IgD-negative memory B cell (primary cell): ENCODE data around the gene AQP2. TPM values are rescaled to one million over a fixed set of nuclear protein-coding genes. Genes with fewer than 3 reads are reported as not detected.

Source experiments
- H3K27ac Mint-ChIP-seq, 3 donors: one replicate each; pipeline ENCODE4 v1.8.0; 2020 to 2022; ENCODE audit warnings: mild to moderate bottlenecking in 3 of 3, mixed read lengths in 3 of 3, moderate library complexity in 1 of 3
- H3K27me3 Mint-ChIP-seq: one replicate; pipeline ENCODE4 v1.8.0; 2021; ENCODE audit warnings: mixed read lengths
- H3K36me3 Mint-ChIP-seq: one replicate; pipeline ENCODE4 v1.8.0; 2020; ENCODE audit warnings: mild to moderate bottlenecking, mixed read lengths
- H3K4me1 Mint-ChIP-seq, 3 donors: one replicate each; pipeline ENCODE4 v1.8.0; 2020 to 2022; ENCODE audit warnings: mixed read lengths in 3 of 3, mild to moderate bottlenecking in 1 of 3
- H3K4me3 Mint-ChIP-seq, 4 donors: one replicate each; pipeline ENCODE4 v1.8.0; 2020 to 2022; ENCODE audit warnings: mild to moderate bottlenecking in 4 of 4, mixed read lengths in 4 of 4, moderate library complexity in 3 of 4
- H3K9me3 Mint-ChIP-seq, 3 donors: one replicate each; pipeline ENCODE4 v1.8.0; 2020 to 2021; ENCODE audit warnings: mixed read lengths in 3 of 3, mild to moderate bottlenecking in 1 of 3
- polyA plus RNA-seq: library from polyadenylated mRNA; unstranded; fragments of 300-500 nt; fragmentation: Illumina TruSeq; gene quantifications from one replicate; pipeline ENCODE4 v1.2.3, GENCODE V29; 2021

AQP2 gene
- polyA plus RNA-seq, 1 donor from 2014 or later: not detected

DNA sequence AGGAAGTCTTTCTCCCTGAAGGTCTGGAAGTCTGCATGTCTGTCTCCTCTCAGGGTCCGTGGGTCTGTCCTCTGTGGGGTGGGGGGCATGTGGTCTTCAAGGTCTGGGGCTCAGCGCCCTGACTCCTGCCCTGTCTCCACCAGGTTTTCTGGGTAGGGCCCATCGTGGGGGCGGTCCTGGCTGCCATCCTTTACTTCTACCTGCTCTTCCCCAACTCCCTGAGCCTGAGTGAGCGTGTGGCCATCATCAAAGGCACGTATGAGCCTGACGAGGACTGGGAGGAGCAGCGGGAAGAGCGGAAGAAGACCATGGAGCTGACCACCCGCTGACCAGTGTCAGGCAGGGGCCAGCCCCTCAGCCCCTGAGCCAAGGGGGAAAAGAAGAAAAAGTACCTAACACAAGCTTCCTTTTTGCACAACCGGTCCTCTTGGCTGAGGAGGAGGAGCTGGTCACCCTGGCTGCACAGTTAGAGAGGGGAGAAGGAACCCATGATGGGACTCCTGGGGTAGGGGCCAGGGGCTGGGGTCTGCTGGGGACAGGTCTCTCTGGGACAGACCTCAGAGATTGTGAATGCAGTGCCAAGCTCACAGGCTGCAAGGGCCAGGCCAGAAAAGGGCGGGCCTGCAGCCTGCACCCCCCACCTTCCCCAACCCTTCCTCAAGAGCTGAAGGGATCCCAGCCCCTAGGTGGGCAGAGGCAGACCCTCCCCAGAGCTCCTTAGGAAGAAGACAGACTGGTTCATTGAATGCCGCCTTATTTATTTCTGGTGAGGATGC lies 14.5 kb downstream of the AQP2 start:
- peak overlapping the region in 1 of 4 donors; percentile 58 for H3K4me3 Mint-ChIP-seq
- no peaks in the 10 kb centered on the region for H3K36me3 Mint-ChIP-seq
- H3K4me1 Mint-ChIP-seq: peaks cover 0 to 7% (median 5%) of the 10 kb centered on the region in 3 donors
- no peaks in the 10 kb centered on the region for H3K9me3 Mint-ChIP-seq
- peaks cover 31% of the 10 kb centered on the region for H3K27me3 Mint-ChIP-seq
- H3K27ac Mint-ChIP-seq: no peak overlapping the region

DNA sequence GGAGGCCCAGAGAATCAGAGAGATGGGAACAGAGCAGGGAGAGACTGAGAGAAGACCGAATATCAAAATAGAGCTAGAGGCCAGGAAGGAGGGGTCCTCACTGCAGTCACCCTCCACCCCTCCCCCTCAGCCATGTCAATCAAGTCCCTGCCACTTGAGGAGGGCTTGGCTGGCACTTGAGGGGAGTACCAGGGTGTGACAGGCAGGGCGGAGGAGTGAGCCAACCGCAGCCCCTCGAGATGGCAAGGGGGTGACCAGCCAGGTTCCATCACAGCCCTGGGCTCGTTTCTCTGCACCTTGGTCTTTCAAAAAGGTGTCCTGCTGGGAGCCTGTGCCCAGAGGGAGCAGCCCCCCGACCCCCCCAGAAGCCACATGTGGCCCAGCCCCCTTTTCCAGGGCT lies 15.3 kb downstream of the AQP2 start:
- Mint-ChIP-seq H3K27me3 (peaks cover 24% of the 10 kb centered on the region), H3K4me1 (peaks cover 0 to 4% (median 0%) of the 10 kb centered on the region in 3 donors), H3K9me3 (no peaks in the 10 kb centered on the region), H3K36me3 (no peaks in the 10 kb centered on the region), H3K4me3 (no peak overlapping the region), H3K27ac (no peak overlapping the region)

DNA sequence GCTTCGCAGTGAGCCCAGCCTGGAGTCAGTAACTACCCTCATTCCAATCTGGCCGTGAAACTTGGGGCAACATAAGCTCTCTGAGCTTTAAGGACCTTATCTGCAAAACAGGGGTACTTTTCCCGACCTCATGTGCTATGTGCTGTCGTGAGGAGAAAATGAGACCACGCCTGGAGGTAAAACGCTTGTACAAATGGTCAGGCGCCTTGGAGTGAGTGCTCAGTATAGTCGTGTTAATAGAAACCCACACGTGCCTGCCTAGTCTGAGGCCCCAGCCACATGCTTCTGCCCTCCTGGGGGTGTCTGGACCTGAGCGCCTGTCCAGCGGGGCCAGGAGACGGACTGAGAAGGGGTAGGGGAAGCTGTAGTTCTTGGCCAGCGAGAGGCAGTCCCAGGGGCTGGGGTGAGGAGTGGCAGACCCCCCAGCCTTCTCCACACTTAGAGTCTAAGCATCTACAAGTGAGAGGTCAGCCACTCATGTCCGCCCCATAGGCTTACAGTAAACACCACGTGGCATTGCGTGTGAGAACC lies 16.0 kb downstream of the AQP2 start:
- H3K4me3 Mint-ChIP-seq: peak overlapping the region in 2 of 4 donors; percentile 48 to 50
- no peak overlapping the region for H3K27ac Mint-ChIP-seq
- H3K4me1 Mint-ChIP-seq: peaks cover 0 to 4% (median 0%) of the 10 kb centered on the region in 3 donors
- peaks cover 24% of the 10 kb centered on the region for H3K27me3 Mint-ChIP-seq
- H3K9me3 Mint-ChIP-seq: no peaks in the 10 kb centered on the region
- no peaks in the 10 kb centered on the region for H3K36me3 Mint-ChIP-seq

DNA sequence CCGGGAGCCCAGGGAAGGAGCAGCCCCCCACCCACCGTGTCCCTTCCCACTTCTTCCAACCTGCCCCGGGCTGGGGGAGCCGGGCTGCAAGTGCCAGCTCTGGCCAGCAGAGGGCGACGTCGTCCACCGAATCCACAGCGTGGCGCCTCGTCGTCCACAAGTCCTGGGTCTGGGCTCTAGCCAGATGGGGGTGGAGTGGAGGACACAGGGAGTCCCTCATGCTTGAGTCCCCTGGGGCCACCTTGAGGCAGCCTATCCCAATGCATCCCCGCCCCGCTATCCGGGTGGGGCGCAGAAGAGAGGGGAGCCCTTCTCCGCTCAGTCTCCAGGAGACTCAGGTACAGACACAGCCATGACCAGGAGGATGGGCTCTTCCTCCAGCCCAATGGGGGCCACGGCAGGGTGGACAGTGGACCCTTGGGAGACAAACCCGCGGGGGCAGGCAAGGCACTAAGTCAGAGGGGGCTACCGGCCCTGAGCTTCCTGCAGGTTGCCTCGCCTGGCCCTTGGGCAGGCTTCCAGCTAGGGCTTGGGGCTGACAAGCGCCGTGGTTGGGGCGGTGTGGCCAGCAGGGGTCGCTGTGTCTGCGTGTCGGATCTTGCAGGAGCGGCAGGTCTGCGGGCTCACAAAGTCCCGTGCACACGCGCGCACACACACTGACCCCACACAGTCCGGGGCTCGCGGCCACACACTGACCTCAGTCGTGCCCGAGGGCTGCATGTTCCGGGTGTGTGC lies 16.7 kb downstream of the AQP2 start:
- H3K9me3 Mint-ChIP-seq: no peaks in the 10 kb centered on the region
- H3K4me3 Mint-ChIP-seq: peak overlapping the region; percentile 48 to 86 (median 53)
- H3K36me3 Mint-ChIP-seq: no peaks in the 10 kb centered on the region
- H3K4me1 Mint-ChIP-seq: peaks cover 0 to 4% (median 0%) of the 10 kb centered on the region in 3 donors
- H3K27ac Mint-ChIP-seq: no peak overlapping the region
- peaks cover 22% of the 10 kb centered on the region for H3K27me3 Mint-ChIP-seq

DNA sequence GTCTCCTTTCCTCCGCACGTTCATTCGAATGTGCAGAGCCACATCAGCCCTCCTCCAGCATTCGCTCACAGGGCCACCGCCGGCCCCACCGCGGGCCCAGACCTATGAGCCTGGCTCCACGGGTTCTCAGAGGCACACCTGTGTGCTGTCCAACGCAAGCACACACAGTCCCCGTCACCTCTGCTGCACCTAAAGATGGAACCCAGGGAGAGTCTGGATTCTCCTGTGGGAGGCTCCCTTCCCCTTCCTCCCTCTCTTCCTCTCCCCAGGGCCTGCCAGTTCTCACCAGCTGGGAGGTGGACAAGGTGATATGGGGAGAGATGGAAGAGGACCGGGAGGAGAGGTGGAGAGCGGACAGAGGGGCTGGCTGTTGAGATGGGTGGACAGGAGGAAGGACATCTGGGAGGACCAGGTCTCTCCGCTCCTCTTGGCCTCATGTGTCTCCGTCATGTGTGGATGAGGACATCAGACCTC lies 17.3 kb downstream of the AQP2 start:
- H3K4me3 Mint-ChIP-seq: peak overlapping the region in 2 of 4 donors; percentile 48 to 86
- H3K4me1 Mint-ChIP-seq: peaks cover 0 to 4% (median 0%) of the 10 kb centered on the region in 3 donors
- H3K36me3 Mint-ChIP-seq: no peaks in the 10 kb centered on the region
- no peak overlapping the region for H3K27ac Mint-ChIP-seq
- H3K27me3 Mint-ChIP-seq: peaks cover 18% of the 10 kb centered on the region
- H3K9me3 Mint-ChIP-seq: no peaks in the 10 kb centered on the region

DNA sequence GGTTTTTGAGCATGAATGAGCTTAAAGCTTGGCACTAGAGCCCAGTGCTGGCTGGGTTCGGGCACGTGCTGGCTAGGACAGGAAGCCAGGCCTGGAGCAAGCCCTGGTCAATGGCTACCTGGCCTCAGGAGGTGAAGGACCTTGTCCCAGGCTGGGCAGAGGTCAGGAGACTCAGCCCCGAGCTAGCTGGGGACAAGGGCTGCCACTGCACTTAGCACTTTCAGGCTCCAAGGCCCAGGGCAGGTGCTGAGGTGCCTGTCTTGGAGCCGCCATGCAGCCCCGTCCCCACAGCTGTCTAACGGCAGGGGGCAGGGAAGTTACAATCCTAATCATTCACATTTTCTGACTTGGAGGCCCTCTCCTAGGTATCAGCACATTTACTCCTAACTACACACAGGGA lies 17.9 kb downstream of the AQP2 start:
- Mint-ChIP-seq H3K4me3 (no peak overlapping the region), H3K4me1 (peaks cover 0 to 4% (median 0%) of the 10 kb centered on the region in 3 donors), H3K9me3 (no peaks in the 10 kb centered on the region), H3K27ac (no peak overlapping the region), H3K27me3 (peaks cover 13% of the 10 kb centered on the region), H3K36me3 (no peaks in the 10 kb centered on the region)

DNA sequence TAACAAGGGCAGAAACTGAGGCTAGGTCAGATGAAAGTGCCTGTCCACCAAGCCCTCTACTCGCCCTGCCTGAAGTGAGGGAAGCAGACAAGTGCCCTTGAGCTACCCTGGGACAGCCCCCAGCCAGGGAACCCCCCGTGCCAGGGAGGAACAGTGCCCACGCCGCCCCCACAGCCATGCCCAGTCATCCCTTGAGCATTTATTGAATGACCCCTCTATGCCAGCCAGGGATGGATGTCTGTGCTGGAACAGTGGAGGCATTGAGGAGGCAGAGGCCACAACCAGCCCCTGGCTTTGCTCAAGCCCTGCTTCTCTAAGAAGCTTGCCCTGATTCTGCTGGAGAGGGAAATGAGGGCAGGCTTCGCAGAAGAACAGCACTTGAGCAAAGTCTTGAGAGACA lies 18.5 kb downstream of the AQP2 start:
- no peaks in the 10 kb centered on the region for H3K9me3 Mint-ChIP-seq
- no peak overlapping the region for H3K4me3 Mint-ChIP-seq
- H3K36me3 Mint-ChIP-seq: no peaks in the 10 kb centered on the region
- peaks cover 0 to 4% (median 2%) of the 10 kb centered on the region in 3 donors for H3K4me1 Mint-ChIP-seq
- no peak overlapping the region for H3K27ac Mint-ChIP-seq
- H3K27me3 Mint-ChIP-seq: peaks cover 13% of the 10 kb centered on the region

DNA sequence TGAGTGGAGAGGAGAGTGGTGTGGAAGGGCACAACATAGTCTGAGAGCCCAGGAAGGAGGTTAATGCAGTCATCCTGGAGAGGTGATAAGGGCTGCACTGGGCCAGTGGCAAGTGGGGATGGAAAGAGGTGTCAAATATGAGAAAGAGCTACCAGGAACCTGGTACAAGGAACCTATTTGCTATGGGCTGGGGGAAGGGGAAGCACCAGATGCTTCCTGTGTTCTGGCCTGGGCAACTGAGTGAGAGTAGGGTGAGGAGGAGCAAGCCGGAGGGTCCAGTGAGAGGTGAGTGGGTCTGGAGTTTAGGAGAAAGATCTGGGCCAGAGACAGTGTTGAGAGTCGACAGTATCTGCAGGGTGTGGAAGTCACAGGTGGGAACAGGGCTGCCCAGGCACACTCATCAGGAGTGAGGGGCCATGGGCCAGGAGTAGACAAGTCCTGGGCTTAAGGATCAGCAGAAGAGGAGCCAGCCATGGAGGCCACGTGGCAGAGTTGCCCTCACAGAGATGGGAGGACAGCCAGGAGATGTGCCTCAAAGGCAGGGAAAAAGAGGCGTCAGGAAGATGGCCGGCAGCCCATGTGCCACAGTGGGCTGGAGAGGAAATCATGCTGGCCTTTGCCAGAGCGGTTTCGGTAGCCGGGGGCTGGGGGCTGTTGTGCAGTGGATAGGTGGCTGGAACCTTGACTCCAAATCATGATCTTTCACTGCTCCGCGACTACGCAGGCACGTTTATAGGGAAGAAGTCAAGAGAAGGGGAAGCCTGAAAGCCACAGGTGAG lies 19.3 kb downstream of the AQP2 start:
- Mint-ChIP-seq H3K36me3 (no peaks in the 10 kb centered on the region), H3K27ac (no peak overlapping the region), H3K27me3 (peaks cover 8% of the 10 kb centered on the region), H3K4me1 (peaks cover 0 to 4% (median 2%) of the 10 kb centered on the region in 3 donors), H3K9me3 (no peaks in the 10 kb centered on the region), H3K4me3 (no peak overlapping the region)

DNA sequence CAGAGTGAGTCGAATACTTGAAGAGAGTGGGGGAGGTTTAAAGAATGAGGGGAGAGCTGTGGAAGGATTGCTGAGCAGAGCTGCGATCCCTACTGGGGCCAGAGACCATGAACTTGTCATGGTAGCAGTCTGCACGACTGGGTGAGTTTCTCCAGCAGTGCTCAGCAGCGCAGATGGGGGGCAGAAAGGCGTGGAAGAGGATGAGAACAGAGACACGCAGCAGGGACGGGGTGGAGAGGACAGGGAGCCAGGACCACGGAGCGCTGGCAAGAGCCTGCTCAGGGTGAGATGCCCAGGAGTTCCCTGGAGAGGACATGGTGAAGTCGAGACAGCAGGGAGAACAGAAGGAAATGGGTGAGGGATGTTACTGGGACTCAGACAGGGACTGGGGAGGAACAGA lies 20.1 kb downstream of the AQP2 start:
- Mint-ChIP-seq H3K36me3 (no peaks in the 10 kb centered on the region), H3K9me3 (no peaks in the 10 kb centered on the region), H3K27ac (no peak overlapping the region), H3K4me1 (peaks cover 0 to 4% (median 2%) of the 10 kb centered on the region in 3 donors), H3K4me3 (no peak overlapping the region), H3K27me3 (peaks cover 8% of the 10 kb centered on the region)

DNA sequence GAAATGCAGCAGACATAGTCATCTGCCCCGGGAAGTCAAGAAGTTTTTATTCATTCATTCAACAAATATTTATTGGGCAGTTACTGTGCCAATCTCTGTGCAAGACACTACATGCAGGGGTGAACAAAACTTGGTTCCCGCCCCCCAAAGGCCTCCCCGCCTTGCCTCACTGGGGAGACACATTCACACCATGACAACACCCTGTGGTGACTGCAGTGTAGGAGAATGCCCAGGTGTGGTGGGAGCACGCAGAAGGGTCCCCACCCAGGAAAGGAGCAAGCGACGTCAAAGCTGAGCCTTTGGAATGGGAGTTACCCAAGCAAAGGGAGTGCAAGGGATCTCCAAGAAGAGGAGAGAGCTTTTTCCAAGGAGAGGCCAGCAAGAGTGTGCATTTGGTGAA lies 20.6 kb downstream of the AQP2 start:
- Mint-ChIP-seq H3K27me3 (peaks cover 8% of the 10 kb centered on the region), H3K4me1 (peaks cover 0 to 4% (median 2%) of the 10 kb centered on the region in 3 donors), H3K36me3 (no peaks in the 10 kb centered on the region), H3K4me3 (no peak overlapping the region), H3K27ac (no peak overlapping the region), H3K9me3 (no peaks in the 10 kb centered on the region)

DNA sequence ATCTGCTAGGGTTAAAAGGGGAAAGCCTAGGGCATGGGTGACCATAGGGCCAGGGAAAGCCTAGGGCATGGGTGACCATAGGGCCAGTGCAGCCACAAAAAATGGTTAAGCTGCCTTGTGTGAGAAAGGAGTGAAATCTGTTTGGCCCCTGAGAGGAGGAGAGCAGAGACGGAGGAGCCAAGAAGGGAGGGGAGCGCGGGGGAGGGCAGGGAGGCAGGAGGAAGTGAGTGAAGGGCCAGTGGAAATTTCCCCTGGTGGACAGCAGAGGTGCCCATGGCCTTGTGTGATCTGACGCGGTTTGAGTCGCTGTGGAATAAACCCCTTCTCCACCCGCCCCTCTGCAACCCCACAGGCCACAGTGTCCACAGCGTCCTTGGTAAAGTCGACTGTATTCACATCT lies 21.6 kb downstream of the AQP2 start:
- Mint-ChIP-seq H3K4me3 (no peak overlapping the region), H3K27me3 (peaks cover 4% of the 10 kb centered on the region), H3K4me1 (peaks cover 0 to 2% (median 1%) of the 10 kb centered on the region in 3 donors), H3K36me3 (no peaks in the 10 kb centered on the region), H3K27ac (no peak overlapping the region), H3K9me3 (no peaks in the 10 kb centered on the region)

DNA sequence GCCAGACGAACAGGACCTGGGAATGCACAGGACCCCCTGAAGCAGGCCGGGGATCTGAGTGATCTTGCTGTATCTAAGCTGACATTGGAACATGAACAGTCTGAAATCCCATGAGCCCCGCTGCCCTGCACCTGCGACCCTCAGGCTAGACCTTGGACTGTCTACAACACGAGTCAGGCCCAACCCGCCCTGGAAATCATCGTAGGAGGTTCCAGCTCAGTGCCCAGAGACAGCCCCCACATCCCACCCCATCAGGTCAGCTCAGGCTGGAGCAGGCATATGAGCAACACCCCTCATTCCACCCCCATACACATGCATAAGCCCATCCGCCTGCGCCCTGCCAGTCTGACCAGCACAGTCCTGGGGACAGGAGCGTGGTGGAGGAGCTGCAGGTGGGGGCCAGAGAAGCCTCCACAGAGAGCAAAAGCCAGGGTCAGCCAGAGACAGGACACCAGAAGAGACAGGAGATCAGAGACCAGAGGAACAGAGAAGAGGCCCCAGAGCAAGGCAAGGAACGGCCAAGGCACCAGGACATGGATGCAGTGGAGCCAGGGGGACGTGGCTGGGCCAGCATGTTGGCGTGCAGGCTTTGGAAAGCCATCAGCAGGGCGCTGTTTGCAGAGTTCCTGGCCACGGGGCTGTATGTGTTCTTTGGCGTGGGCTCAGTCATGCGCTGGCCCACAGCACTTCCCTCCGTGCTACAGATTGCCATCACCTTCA lies 22.3 kb downstream of the AQP2 start, which contains the start of gene AQP6:
TSS of gene AQP6 (plus strand) at position 307 of the 720 bp plus-strand sequence. CDS start at position 534, 227 bp downstream.
- H3K4me1 Mint-ChIP-seq: peaks cover 0 to 2% (median 0%) of the 10 kb centered on the region in 3 donors
- no peak within 1 kb of the TSS for H3K4me3 Mint-ChIP-seq
- H3K9me3 Mint-ChIP-seq: no peaks in the 10 kb centered on the region
- no peak within 1 kb of the TSS for H3K27ac Mint-ChIP-seq
- peaks cover 3% of the 10 kb centered on the region for H3K27me3 Mint-ChIP-seq
- H3K36me3 Mint-ChIP-seq: no peaks in the 10 kb centered on the region

DNA sequence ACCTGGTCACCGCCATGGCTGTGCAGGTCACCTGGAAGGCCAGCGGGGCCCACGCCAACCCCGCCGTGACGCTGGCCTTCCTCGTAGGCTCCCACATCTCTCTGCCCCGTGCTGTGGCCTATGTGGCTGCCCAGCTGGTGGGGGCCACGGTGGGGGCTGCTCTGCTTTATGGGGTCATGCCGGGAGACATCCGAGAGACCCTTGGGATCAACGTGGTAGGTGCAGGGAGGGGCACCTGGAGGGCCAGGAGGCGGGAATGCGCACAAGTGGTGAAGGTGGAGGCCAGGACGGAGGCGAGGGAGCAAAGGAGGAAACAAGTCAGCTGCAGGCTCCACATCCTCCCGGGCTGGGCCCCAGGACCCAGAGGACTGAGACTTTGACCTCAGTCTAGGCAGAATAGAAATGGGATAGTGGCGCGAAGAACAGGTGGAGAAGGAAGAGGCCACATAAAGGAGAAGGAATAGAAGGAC lies 22.9 kb downstream of the AQP2 start:
- peaks cover 3% of the 10 kb centered on the region for H3K27me3 Mint-ChIP-seq
- no peaks in the 10 kb centered on the region for H3K9me3 Mint-ChIP-seq
- no peak overlapping the region for H3K4me3 Mint-ChIP-seq
- H3K36me3 Mint-ChIP-seq: no peaks in the 10 kb centered on the region
- H3K27ac Mint-ChIP-seq: no peak overlapping the region
- peaks cover 0 to 2% (median 0%) of the 10 kb centered on the region in 3 donors for H3K4me1 Mint-ChIP-seq

DNA sequence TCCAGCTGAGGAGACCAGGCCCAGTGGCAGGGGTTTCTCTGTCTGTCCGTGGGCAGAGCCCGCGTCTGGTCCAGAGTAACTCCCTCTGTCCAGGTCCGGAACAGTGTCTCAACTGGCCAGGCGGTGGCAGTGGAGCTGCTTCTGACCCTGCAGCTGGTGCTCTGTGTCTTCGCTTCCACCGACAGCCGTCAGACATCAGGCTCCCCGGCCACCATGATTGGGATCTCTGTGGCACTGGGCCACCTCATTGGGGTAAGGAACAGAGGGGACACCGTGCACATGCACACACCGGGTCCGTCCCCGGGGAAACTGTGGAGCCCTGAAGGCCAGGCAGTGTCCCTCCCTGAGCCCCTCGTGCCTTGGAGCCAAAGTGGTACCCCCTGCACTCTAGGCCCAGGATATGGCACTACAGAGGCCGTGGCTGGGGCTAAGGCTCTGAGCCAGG lies 23.7 kb downstream of the AQP2 start:
- Mint-ChIP-seq H3K9me3 (no peaks in the 10 kb centered on the region), H3K27me3 (no peaks in the 10 kb centered on the region), H3K4me3 (no peak overlapping the region), H3K27ac (no peak overlapping the region), H3K36me3 (no peaks in the 10 kb centered on the region), H3K4me1 (peaks cover 0 to 2% (median 0%) of the 10 kb centered on the region in 3 donors)
